Ascending aorta (tissue), 2 donors: ENCODE measurements around the gene TMBIM4. TPM values are rescaled to one million over a fixed set of nuclear protein-coding genes. Genes with fewer than 3 reads are reported as not detected.

ENCODE experiments used
- DNase-seq, 2 donors: peaks; one replicate each; pipeline ENCODE4 v3.0.0-alpha.2; 2019; ENCODE audit warnings: low spot score in 2 of 2
- H3K27ac ChIP-seq, 2 donors: fragments of 200-600 bp; sonication (generic); one replicate each; pipeline ENCODE4 v1.5.1; 2016 to 2017; ENCODE audit warnings: mild to moderate bottlenecking in 1 of 2
- H3K27me3 ChIP-seq: fragments of 200-600 bp; sonication (generic); one replicate; pipeline ENCODE4 v1.5.1; 2017
- H3K36me3 ChIP-seq, 2 donors: fragments of 200-600 bp; sonication (generic); one replicate each; pipeline ENCODE4 v1.5.1; 2016
- H3K4me1 ChIP-seq, 2 donors: fragments of 200-600 bp; sonication (generic); one replicate each; pipeline ENCODE4 v1.5.1; 2016 to 2017; ENCODE audit warnings: mild to moderate bottlenecking in 1 of 2
- H3K4me3 ChIP-seq, 2 donors: fragments of 200-600 bp; sonication (generic); one replicate each; pipeline ENCODE4 v1.5.1; 2016 to 2017; ENCODE audit warnings: mild to moderate bottlenecking in 1 of 2
- H3K9me3 ChIP-seq, 2 donors: fragments of 200-600 bp; sonication (generic); one replicate each; pipeline ENCODE4 v1.5.1; 2016
- CTCF ChIP-seq, 3 experiments: fragments of 200-600 bp in 2 of 3; fragments of 450-650 bp in 1 of 3; sonication (generic) in 2 of 3; IDR thresholded peaks; one replicate each; pipeline ENCODE4 v1.5.1; 2016 to 2019; ENCODE audit warnings: antibody characterized with exemption in 3 of 3, mild to moderate bottlenecking in 1 of 3, moderate library complexity in 1 of 3
- intact Hi-C: fragments of 100-400 bp; cut with DNase I; formaldehyde crosslinking; loops from one replicate; pipeline ENCODE4 v1.15.1; 2023
- total RNA-seq: library from RNA; depleted of rRNA; stranded (reverse); fragments of >200 nt; gene quantifications from one replicate; pipeline ENCODE4 v1.1.0, GENCODE V29; 2016

TMBIM4 gene
- total RNA-seq, 1 donor from 2014 or later: 114 TPM

- TF ChIP-seq CTCF (IDR thresholded peaks at IDR 0.05): no peak
- H3K4me3 ChIP-seq: no peak overlapping the region
- H3K27ac ChIP-seq: no peak overlapping the region
- peaks cover 0 to 6% of the 10 kb centered on the region in 2 donors for H3K4me1 ChIP-seq
- no peaks in the 10 kb centered on the region for H3K27me3 ChIP-seq
- intact Hi-C loops: loop anchor here (5.0 kb wide), 2 partner anchors 55 to 170 kb away; partner anchors contain the start of genes HELB and IRAK3
- H3K36me3 ChIP-seq: peaks cover 14 to 21% of the 10 kb centered on the region in 2 donors
- no peaks in the 10 kb centered on the region for H3K9me3 ChIP-seq
- no peak for DNase-seq
Observed at GRCh38 chr12:66132408-66132807, 37.4 kb downstream of the TMBIM4 start.

- H3K4me1 ChIP-seq: peaks cover 0 to 6% of the 10 kb centered on the region in 2 donors
- no peaks in the 10 kb centered on the region for H3K27me3 ChIP-seq
- no peak for DNase-seq
- H3K36me3 ChIP-seq: peaks cover 6 to 21% of the 10 kb centered on the region in 2 donors
- no peak for TF ChIP-seq CTCF (IDR thresholded peaks at IDR 0.05)
- intact Hi-C loops: loop anchor here (5.0 kb wide), 2 partner anchors 56 to 171 kb away; partner anchors contain the start of genes HELB and IRAK3
- H3K4me3 ChIP-seq: peak overlapping the region; percentile 82 to 98
- peak overlapping the region; percentile 51 to 74 for H3K27ac ChIP-seq
- no peaks in the 10 kb centered on the region for H3K9me3 ChIP-seq
Observed at GRCh38 chr12:66131067-66131688, 38.6 kb downstream of the TMBIM4 start.

- Histone ChIP-seq H3K27ac (peak within 1 kb of the TSS; percentile 51 to 74), H3K9me3 (no peaks in the 10 kb centered on the region), H3K27me3 (no peaks in the 10 kb centered on the region), H3K4me3 (peak within 1 kb of the TSS; percentile 82 to 98), H3K4me1 (peaks cover 0 to 6% of the 10 kb centered on the region in 2 donors), H3K36me3 (peaks cover 6 to 25% of the 10 kb centered on the region in 2 donors)
- no peak for TF ChIP-seq CTCF (IDR thresholded peaks at IDR 0.05)
- DNase-seq: peak; percentile 53 to 93
- intact Hi-C loops: loop anchor here (1.0 to 5.0 kb wide), 3 partner anchors 40 to 172 kb away; partner anchors contain the start of genes HELB and IRAK3
Observed at GRCh38 chr12:66130267-66131066, 39.3 kb downstream of the TMBIM4 start, which contains the start of gene LLPH. Gene LLPH (minus strand): TSS chr12:66130750. CDS start chr12:66129106, 1,644 bp downstream.

- TF ChIP-seq CTCF (IDR thresholded peaks at IDR 0.05): no peak
- DNase-seq: no peak
- Histone ChIP-seq H3K27me3 (no peaks in the 10 kb centered on the region), H3K27ac (peak overlapping the region in 1 of 2 donors; percentile 51), H3K4me3 (peak overlapping the region; percentile 82 to 98), H3K4me1 (peaks cover 0 to 6% of the 10 kb centered on the region in 2 donors), H3K9me3 (no peaks in the 10 kb centered on the region), H3K36me3 (peaks cover 6 to 30% of the 10 kb centered on the region in 2 donors)
- intact Hi-C loops: loop anchor here (1.0 to 5.0 kb wide), 3 partner anchors 40 to 172 kb away; partner anchors contain the start of genes HELB and IRAK3
Observed at GRCh38 chr12:66129934-66130266, 39.9 kb downstream of the TMBIM4 start.

GRCh38 chr12:66127650-66128049 lies 42.1 kb downstream of the TMBIM4 start:
- no peak for DNase-seq
- intact Hi-C loops: no loop called here
- TF ChIP-seq CTCF (IDR thresholded peaks at IDR 0.05): no peak
- no peaks in the 10 kb centered on the region for H3K9me3 ChIP-seq
- H3K36me3 ChIP-seq: peaks cover 23 to 52% of the 10 kb centered on the region in 2 donors
- no peak overlapping the region for H3K27ac ChIP-seq
- no peaks in the 10 kb centered on the region for H3K27me3 ChIP-seq
- peaks cover 0 to 6% of the 10 kb centered on the region in 2 donors for H3K4me1 ChIP-seq
- no peak overlapping the region for H3K4me3 ChIP-seq
